Measurements from ENCODE around the gene MSRB2.

MSRB2 gene

GRCh38 chr10:23111517-23112286, 16.3 kb downstream of the MSRB2 start:
- TF ChIP-seq CTCF (IDR thresholded peaks at IDR 0.05; ENCODE audit: low read depth, low read length, missing control alignments), result no peak
- in situ Hi-C loops (cut with HindIII; ENCODE audit: low sequenced_read_pairs), result no loop called here
- H3K4me3 ChIP-seq (ENCODE audit: low read depth, low read length), result no peak overlapping the region
- no peak for DNase-seq (ENCODE audit: low read depth)

- H3K4me3 ChIP-seq (ENCODE audit: low read depth, low read length), result no peak overlapping the region
- in situ Hi-C loops (cut with HindIII; ENCODE audit: low sequenced_read_pairs), result no loop called here
- no peak for TF ChIP-seq CTCF (IDR thresholded peaks at IDR 0.05; ENCODE audit: low read depth, low read length, missing control alignments)
- no peak for DNase-seq (ENCODE audit: low read depth)
Measured at GRCh38 chr10:23114228-23114850, 19.0 kb downstream of the MSRB2 start.

- TF ChIP-seq CTCF (IDR thresholded peaks at IDR 0.05; ENCODE audit: low read depth, low read length, missing control alignments), result no peak
- no peak overlapping the region for H3K4me3 ChIP-seq (ENCODE audit: low read depth, low read length)
- no peak for DNase-seq (ENCODE audit: low read depth)
- in situ Hi-C loops (cut with HindIII; ENCODE audit: low sequenced_read_pairs), result no loop called here
Measured at GRCh38 chr10:23116486-23117205, 21.3 kb downstream of the MSRB2 start.

GRCh38 chr10:23120001-23120934, 24.9 kb downstream of the MSRB2 start:
- in situ Hi-C loops (cut with HindIII; ENCODE audit: low sequenced_read_pairs), result no loop called here
- no peak for DNase-seq (ENCODE audit: low read depth)
- no peak for TF ChIP-seq CTCF (IDR thresholded peaks at IDR 0.05; ENCODE audit: low read depth, low read length, missing control alignments)
- no peak overlapping the region for H3K4me3 ChIP-seq (ENCODE audit: low read depth, low read length)

GRCh38 chr10:23121135-23121534, 25.8 kb downstream of the MSRB2 start:
- in situ Hi-C loops (cut with HindIII; ENCODE audit: low sequenced_read_pairs), result no loop called here
- TF ChIP-seq CTCF (IDR thresholded peaks at IDR 0.05; ENCODE audit: low read depth, low read length, missing control alignments), result no peak
- H3K4me3 ChIP-seq (ENCODE audit: low read depth, low read length), result no peak overlapping the region
- DNase-seq (ENCODE audit: low read depth), result no peak

GRCh38 chr10:23136462-23136861, 41.1 kb downstream of the MSRB2 start:
- no peak for TF ChIP-seq CTCF (IDR thresholded peaks at IDR 0.05; ENCODE audit: low read depth, low read length, missing control alignments)
- DNase-seq (ENCODE audit: low read depth), result no peak
- in situ Hi-C loops (cut with HindIII; ENCODE audit: low sequenced_read_pairs), result no loop called here
- no peak overlapping the region for H3K4me3 ChIP-seq (ENCODE audit: low read depth, low read length)
